ENCODE data around the gene LAMA5. TPM values are rescaled to one million over a fixed set of nuclear protein-coding genes. Genes with fewer than 3 reads are reported as not detected.

Gene LAMA5
- total and polyA plus RNA-seq, 9 donors: 4.7 to 115 (median 42.2) TPM

GRCh38 chr20:62387933-62388635, 21.0 kb upstream of the LAMA5 start:
- H3K36me3 ChIP-seq: no peaks in the 10 kb centered on the region

GRCh38 chr20:62387219-62387913, 20.3 kb upstream of the LAMA5 start:
- intact Hi-C loops (cut with DNase I): loop anchor here in 3 of 4 donors (5.0 kb wide), 3 partner anchors 150 to 375 kb away; partner anchors contain the start of gene OSBPL2 (in 1 of the 3)
- Histone ChIP-seq H3K27me3 (no peaks in the 10 kb centered on the region), H3K9me3 (no peaks in the 10 kb centered on the region), H3K36me3 (no peaks in the 10 kb centered on the region), H3K4me1 (ENCODE audit: insufficient read depth) (peaks cover 12% of the 10 kb centered on the region), H3K4me3 (peak overlapping the region; percentile 92), H3K27ac (peak overlapping the region; percentile 55 to 65)
- no peak for TF ChIP-seq EP300 (IDR thresholded peaks at IDR 0.05)
- TF ChIP-seq POLR2A (IDR thresholded peaks at IDR 0.05): no peak
- TF ChIP-seq, protein P1, sequence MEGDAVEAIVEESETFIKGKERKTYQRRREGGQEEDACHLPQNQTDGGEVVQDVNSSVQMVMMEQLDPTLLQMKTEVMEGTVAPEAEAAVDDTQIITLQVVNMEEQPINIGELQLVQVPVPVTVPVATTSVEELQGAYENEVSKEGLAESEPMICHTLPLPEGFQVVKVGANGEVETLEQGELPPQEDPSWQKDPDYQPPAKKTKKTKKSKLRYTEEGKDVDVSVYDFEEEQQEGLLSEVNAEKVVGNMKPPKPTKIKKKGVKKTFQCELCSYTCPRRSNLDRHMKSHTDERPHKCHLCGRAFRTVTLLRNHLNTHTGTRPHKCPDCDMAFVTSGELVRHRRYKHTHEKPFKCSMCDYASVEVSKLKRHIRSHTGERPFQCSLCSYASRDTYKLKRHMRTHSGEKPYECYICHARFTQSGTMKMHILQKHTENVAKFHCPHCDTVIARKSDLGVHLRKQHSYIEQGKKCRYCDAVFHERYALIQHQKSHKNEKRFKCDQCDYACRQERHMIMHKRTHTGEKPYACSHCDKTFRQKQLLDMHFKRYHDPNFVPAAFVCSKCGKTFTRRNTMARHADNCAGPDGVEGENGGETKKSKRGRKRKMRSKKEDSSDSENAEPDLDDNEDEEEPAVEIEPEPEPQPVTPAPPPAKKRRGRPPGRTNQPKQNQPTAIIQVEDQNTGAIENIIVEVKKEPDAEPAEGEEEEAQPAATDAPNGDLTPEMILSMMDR (IDR thresholded peaks at IDR 0.05): no peak
- no peak for DNase-seq
- 1 to 2% (median 2%) methylated on average over 47 of the region's 47 CpGs for WGBS, 3 donors

More at GRCh38 chr20:62387933-62388635, 21.0 kb upstream of the LAMA5 start:
- Histone ChIP-seq H3K27me3 (no peaks in the 10 kb centered on the region), H3K27ac (no peak overlapping the region), H3K4me1 (ENCODE audit: insufficient read depth) (peaks cover 9% of the 10 kb centered on the region), H3K9me3 (no peaks in the 10 kb centered on the region), H3K4me3 (peak overlapping the region; percentile 92)
- TF ChIP-seq, protein P1 (IDR thresholded peaks at IDR 0.05): no peak
- TF ChIP-seq EP300 (IDR thresholded peaks at IDR 0.05) (no peak), POLR2A (IDR thresholded peaks at IDR 0.05) (no peak)
- 45 to 54% (median 46%) methylated on average over 20 of the region's 20 CpGs for WGBS, 3 donors
- intact Hi-C loops (cut with DNase I): loop anchor here in 3 of 4 donors (5.0 kb wide), 3 partner anchors 151 to 376 kb away; partner anchors contain the start of gene OSBPL2 (in 1 of the 3)
- no peak for DNase-seq

GRCh38 chr20:62386383-62387218, 19.5 kb upstream of the LAMA5 start, which contains the start of gene RPS21:
Gene RPS21 (plus strand): TSS chr20:62387103. CDS start chr20:62387339, 236 bp downstream.
- no peaks in the 10 kb centered on the region for H3K27me3 ChIP-seq
- intact Hi-C loops (cut with DNase I): loop anchor here in 3 of 4 donors (5.0 kb wide), 3 partner anchors 149 to 374 kb away; partner anchors contain the start of gene OSBPL2 (in 1 of the 3)
- 0 to 1% (median 1%) methylated on average over 54 to 83 of the region's 83 CpGs for WGBS, 3 donors

More at GRCh38 chr20:62386383-62387218, 19.5 kb upstream of the LAMA5 start, which contains the start of gene RPS21:
- Histone ChIP-seq H3K9me3 (no peaks in the 10 kb centered on the region), H3K36me3 (no peaks in the 10 kb centered on the region), H3K27ac (peak within 1 kb of the TSS; percentile 65 to 75), H3K4me3 (peak within 1 kb of the TSS; percentile 92), H3K4me1 (ENCODE audit: insufficient read depth) (peaks cover 12% of the 10 kb centered on the region)
- TF ChIP-seq, protein P1 (IDR thresholded peaks at IDR 0.05): no peak
- TF ChIP-seq POLR2A (IDR thresholded peaks at IDR 0.05): peak; percentile 84
- no peak for TF ChIP-seq EP300 (IDR thresholded peaks at IDR 0.05)
- peak; percentile 91 to 96 (median 92) for DNase-seq

All from ovary (tissue), 9 donors.